ENCODE data around the gene ATF7. TPM values are rescaled to one million over a fixed set of nuclear protein-coding genes. Genes with fewer than 3 reads are reported as not detected.

Gene ATF7
- total RNA-seq, 5 donors from 2014 or later (not counting 1 experiment from before 2014, with no cell fraction given) = 18.9 to 29.6 (median 27.1) TPM

DNA sequence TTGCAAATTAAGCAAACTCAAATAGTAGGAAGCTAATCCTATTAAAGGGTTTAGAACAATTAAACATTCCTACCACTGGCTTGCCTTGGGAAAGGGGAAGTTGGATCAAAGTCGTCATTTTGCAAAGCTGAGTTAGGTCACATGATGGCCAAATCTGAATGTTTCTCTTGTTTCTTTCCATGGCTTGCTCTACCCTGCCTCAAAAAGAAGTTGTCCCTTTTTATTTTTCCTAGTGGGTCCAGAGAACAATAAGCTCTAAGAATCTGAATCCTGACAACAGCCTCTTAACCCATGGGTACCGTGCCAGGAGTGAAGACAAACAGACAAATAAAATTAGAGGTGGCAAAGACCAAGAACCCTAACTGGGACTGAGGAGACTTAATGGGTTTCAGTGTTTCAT lies 92.7 kb downstream of the ATF7 start:
- CTCF ChIA-PET = interaction anchor here in 1 of 2 donors (0.5 kb wide), 1 partner anchor 111 kb away, joined by 7 read pairs; no protein-coding TSS in a partner anchor
- Mint-ChIP-seq H3K4me3 (no peak overlapping the region), H3K27ac (no peak overlapping the region), H3K36me3 (peaks cover 47% of the 10 kb centered on the region), H3K4me1 (no peaks in the 10 kb centered on the region), H3K9me3 (no peaks in the 10 kb centered on the region), H3K27me3 (no peaks in the 10 kb centered on the region)
- H3K27me3 ChIP-seq (replicated peaks in 1 of 2; ENCODE audit: control insufficient read depth in 2 of 2, extremely low read depth in 1 of 2, insufficient read depth in 2 of 2, low read length in 1 of 2) = no peaks in the 10 kb centered on the region
- ATAC-seq (replicated peaks in 1 of 4) (no peak), DNase-seq (no peak)
- no peaks in the 10 kb centered on the region for H3K9me3 ChIP-seq
- H3K4me1 ChIP-seq (ENCODE audit: control insufficient read depth in 1 of 2, extremely low read depth in 1 of 2, insufficient read depth in 2 of 2, low read length in 2 of 2) = no peaks in the 10 kb centered on the region
- H3K36me3 ChIP-seq (ENCODE audit: control insufficient read depth in 2 of 2, extremely low read depth in 1 of 2, insufficient read depth in 1 of 2, low read length in 1 of 2) = peaks cover 16 to 80% of the 10 kb centered on the region in 2 donors
- no peak overlapping the region for H3K4me3 ChIP-seq (ENCODE audit: control insufficient read depth in 1 of 2, extremely low read depth in 1 of 2, low read length in 1 of 2)
- H3K27ac ChIP-seq (ENCODE audit: low read length) = no peak overlapping the region
- 83% methylated on average over 1 of the region's 2 CpGs for WGBS (ENCODE audit: insufficient coverage)
- POLR2A ChIA-PET = interaction anchor here in 1 of 2 donors (0.9 kb wide), 1 partner anchor 9 kb away, joined by 3 read pairs; no protein-coding TSS in a partner anchor

DNA sequence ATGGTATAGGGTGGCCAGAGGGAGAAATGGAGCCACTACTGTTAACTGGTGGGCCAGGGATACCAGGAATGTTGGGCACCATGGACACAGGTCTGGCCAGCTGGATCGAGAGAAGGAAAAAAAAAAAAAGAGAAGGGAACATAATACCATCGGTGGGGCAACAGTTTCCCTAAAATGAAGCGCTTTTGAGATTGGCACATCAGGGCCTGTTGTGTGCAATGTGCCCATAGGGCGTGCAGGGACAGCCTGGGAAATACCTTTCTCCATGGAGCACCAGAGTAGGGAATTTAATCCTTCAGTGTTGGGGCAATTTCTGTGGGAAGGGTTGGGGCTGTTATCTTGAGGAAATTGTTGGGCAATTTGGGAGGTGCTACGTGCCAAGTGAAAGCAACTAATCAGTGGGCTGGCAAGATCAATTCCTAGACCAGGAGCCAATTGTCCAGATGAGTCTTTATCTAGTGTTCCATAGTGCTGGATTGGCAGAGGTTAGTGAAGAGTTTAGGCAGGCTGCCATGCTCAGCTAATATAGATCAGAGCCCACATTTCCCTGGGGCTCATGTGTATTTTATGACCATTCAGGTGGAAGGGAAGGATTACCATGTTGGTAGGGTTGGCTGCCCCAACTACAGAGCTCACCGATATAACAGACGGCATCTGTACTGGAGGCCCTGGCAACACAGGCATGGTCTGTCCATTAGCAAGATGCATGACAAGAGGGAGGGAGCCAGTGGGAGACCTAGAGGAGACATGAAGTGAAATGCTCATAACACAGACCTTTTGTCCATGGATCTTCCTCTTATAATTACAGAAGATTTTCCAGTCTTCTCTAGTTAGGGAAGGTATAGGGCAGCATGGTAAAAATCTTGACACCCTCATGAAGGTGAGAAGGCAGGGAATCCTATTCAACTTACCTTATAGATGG lies 93.4 kb downstream of the ATF7 start:
- DNase-seq = no peak
- POLR2A ChIA-PET = interaction anchor here in 1 of 2 donors (0.9 kb wide), 1 partner anchor 10 kb away, joined by 3 read pairs; no protein-coding TSS in a partner anchor
- Mint-ChIP-seq H3K36me3 (peaks cover 47% of the 10 kb centered on the region), H3K27me3 (no peaks in the 10 kb centered on the region), H3K4me3 (no peak overlapping the region), H3K4me1 (no peaks in the 10 kb centered on the region), H3K27ac (no peak overlapping the region), H3K9me3 (no peaks in the 10 kb centered on the region)
- Histone ChIP-seq H3K36me3 (ENCODE audit: control insufficient read depth in 2 of 2, extremely low read depth in 1 of 2, insufficient read depth in 1 of 2, low read length in 1 of 2) (peaks cover 16 to 77% of the 10 kb centered on the region in 2 donors), H3K27ac (ENCODE audit: low read length) (no peak overlapping the region), H3K4me3 (ENCODE audit: control insufficient read depth in 1 of 2, extremely low read depth in 1 of 2, low read length in 1 of 2) (no peak overlapping the region), H3K27me3 (replicated peaks in 1 of 2; ENCODE audit: control insufficient read depth in 2 of 2, extremely low read depth in 1 of 2, insufficient read depth in 2 of 2, low read length in 1 of 2) (no peaks in the 10 kb centered on the region), H3K4me1 (ENCODE audit: control insufficient read depth in 1 of 2, extremely low read depth in 1 of 2, insufficient read depth in 2 of 2, low read length in 2 of 2) (no peaks in the 10 kb centered on the region), H3K9me3 (no peaks in the 10 kb centered on the region)
- 84% methylated on average over 5 of the region's 7 CpGs for WGBS (ENCODE audit: insufficient coverage)
- no peak for ATAC-seq (replicated peaks in 1 of 4)
- CTCF ChIA-PET = interaction anchor here (0.5 to 0.6 kb wide), 3 partner anchors 74 to 519 kb away, joined by 4 to 7 read pairs (median 4); no protein-coding TSS in a partner anchor

DNA sequence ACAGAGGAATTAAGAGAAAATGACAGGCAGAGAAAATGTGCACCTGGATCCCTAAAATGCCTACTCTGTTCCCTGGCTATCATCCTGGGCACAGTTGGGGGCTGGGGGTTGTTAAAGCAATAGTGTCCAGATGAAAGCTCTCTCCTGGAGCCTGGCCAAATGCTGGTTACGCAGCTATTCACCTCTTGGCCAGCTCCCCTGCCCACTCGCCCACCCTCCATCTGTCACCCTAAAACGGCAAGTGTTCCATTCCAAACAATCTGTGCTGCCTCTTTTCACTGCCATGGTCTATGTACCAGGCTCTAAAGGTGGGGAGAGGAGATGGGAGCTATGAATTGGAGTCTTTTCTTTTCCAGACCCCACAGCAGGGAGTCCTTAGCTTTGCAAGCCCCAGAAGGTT lies 94.2 kb downstream of the ATF7 start:
- Mint-ChIP-seq H3K4me1 (no peaks in the 10 kb centered on the region), H3K27me3 (no peaks in the 10 kb centered on the region), H3K9me3 (no peaks in the 10 kb centered on the region), H3K36me3 (peaks cover 43% of the 10 kb centered on the region), H3K27ac (no peak overlapping the region), H3K4me3 (no peak overlapping the region)
- Histone ChIP-seq H3K27me3 (replicated peaks in 1 of 2; ENCODE audit: control insufficient read depth in 2 of 2, extremely low read depth in 1 of 2, insufficient read depth in 2 of 2, low read length in 1 of 2) (no peaks in the 10 kb centered on the region), H3K27ac (ENCODE audit: low read length) (no peak overlapping the region), H3K4me1 (ENCODE audit: control insufficient read depth in 1 of 2, extremely low read depth in 1 of 2, insufficient read depth in 2 of 2, low read length in 2 of 2) (no peaks in the 10 kb centered on the region), H3K4me3 (ENCODE audit: control insufficient read depth in 1 of 2, extremely low read depth in 1 of 2, low read length in 1 of 2) (no peak overlapping the region), H3K36me3 (ENCODE audit: control insufficient read depth in 2 of 2, extremely low read depth in 1 of 2, insufficient read depth in 1 of 2, low read length in 1 of 2) (peaks cover 16 to 75% of the 10 kb centered on the region in 2 donors), H3K9me3 (no peaks in the 10 kb centered on the region)
- POLR2A ChIA-PET = no interaction called here
- ATAC-seq (replicated peaks in 1 of 4) (no peak), DNase-seq (no peak)
- CTCF ChIA-PET = interaction anchor here (0.6 to 0.8 kb wide), 2 partner anchors 144 to 518 kb away, joined by 3 to 4 read pairs; partner anchors contain the start of gene ATP5MC2 (in 1 of the 2)
- WGBS (ENCODE audit: insufficient coverage) = no CpG with 5 or more reads among the region's 3 CpGs

DNA sequence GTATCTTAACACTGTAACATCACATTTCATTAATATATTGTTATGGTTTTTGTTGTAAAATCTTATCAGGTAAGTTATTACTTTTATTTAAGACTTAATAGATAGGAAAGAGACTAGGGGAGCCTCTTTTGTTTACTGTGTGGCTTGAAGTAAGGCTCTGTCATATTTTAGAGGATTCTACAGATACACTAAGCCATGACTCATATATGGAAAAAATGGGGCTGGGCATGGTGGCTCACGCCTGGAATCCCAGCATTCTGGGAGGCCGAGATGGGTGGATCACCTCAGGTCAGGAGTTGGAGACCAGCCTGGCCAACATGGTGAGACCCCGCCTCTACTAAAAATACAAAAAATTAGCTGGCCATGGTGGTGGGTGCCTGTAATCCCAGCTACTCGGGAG lies 95.3 kb downstream of the ATF7 start:
- Mint-ChIP-seq H3K4me3 (no peak overlapping the region), H3K4me1 (no peaks in the 10 kb centered on the region), H3K9me3 (no peaks in the 10 kb centered on the region), H3K36me3 (peaks cover 44% of the 10 kb centered on the region), H3K27me3 (no peaks in the 10 kb centered on the region), H3K27ac (no peak overlapping the region)
- no peak for ATAC-seq (replicated peaks in 1 of 4)
- WGBS (ENCODE audit: insufficient coverage) = 80% methylated on average over 2 of the region's 4 CpGs
- no peak overlapping the region for H3K4me3 ChIP-seq (ENCODE audit: control insufficient read depth in 1 of 2, extremely low read depth in 1 of 2, low read length in 1 of 2)
- H3K27ac ChIP-seq (ENCODE audit: low read length) = no peak overlapping the region
- ChIA-PET CTCF (no interaction called here), POLR2A (no interaction called here)
- H3K27me3 ChIP-seq (replicated peaks in 1 of 2; ENCODE audit: control insufficient read depth in 2 of 2, extremely low read depth in 1 of 2, insufficient read depth in 2 of 2, low read length in 1 of 2) = no peaks in the 10 kb centered on the region
- no peaks in the 10 kb centered on the region for H3K9me3 ChIP-seq
- DNase-seq = no peak
- H3K36me3 ChIP-seq (ENCODE audit: control insufficient read depth in 2 of 2, extremely low read depth in 1 of 2, insufficient read depth in 1 of 2, low read length in 1 of 2) = peaks cover 8 to 65% of the 10 kb centered on the region in 2 donors
- H3K4me1 ChIP-seq (ENCODE audit: control insufficient read depth in 1 of 2, extremely low read depth in 1 of 2, insufficient read depth in 2 of 2, low read length in 2 of 2) = no peaks in the 10 kb centered on the region

DNA sequence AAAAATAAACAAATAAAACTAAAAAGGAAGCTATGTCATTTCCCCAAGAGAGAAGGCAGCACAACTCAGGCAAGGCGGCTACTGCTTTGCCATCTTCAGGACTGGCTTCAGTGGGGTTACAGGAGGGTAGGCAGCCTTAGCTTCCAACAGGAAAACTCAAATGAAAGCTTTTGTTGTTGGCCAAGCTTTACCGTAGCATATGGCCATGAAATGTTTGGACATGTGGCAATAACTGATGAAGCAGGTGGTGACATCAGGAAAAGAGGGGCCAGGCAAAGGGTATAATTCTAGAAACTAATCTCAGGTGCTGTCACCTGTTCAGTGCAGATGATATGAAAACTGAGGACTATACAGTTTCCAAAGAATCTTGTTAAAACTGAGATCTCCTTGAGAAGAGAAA lies 96.1 kb downstream of the ATF7 start:
- 91% methylated on average over 2 of the region's 2 CpGs for WGBS (ENCODE audit: insufficient coverage)
- POLR2A ChIA-PET = no interaction called here
- H3K9me3 ChIP-seq = no peaks in the 10 kb centered on the region
- no peaks in the 10 kb centered on the region for H3K27me3 Mint-ChIP-seq
- ATAC-seq (replicated peaks in 1 of 4) (no peak), DNase-seq (no peak)
- H3K4me3 Mint-ChIP-seq = no peak overlapping the region
- no peak overlapping the region for H3K27ac Mint-ChIP-seq
- H3K36me3 ChIP-seq (ENCODE audit: control insufficient read depth in 2 of 2, extremely low read depth in 1 of 2, insufficient read depth in 1 of 2, low read length in 1 of 2) = peaks cover 5 to 58% of the 10 kb centered on the region in 2 donors
- H3K4me3 ChIP-seq (ENCODE audit: control insufficient read depth in 1 of 2, extremely low read depth in 1 of 2, low read length in 1 of 2) = no peak overlapping the region
- no peaks in the 10 kb centered on the region for H3K4me1 ChIP-seq (ENCODE audit: control insufficient read depth in 1 of 2, extremely low read depth in 1 of 2, insufficient read depth in 2 of 2, low read length in 2 of 2)
- H3K9me3 Mint-ChIP-seq = no peaks in the 10 kb centered on the region
- H3K4me1 Mint-ChIP-seq = no peaks in the 10 kb centered on the region
- CTCF ChIA-PET = no interaction called here
- no peaks in the 10 kb centered on the region for H3K27me3 ChIP-seq (replicated peaks in 1 of 2; ENCODE audit: control insufficient read depth in 2 of 2, extremely low read depth in 1 of 2, insufficient read depth in 2 of 2, low read length in 1 of 2)
- H3K36me3 Mint-ChIP-seq = peaks cover 44% of the 10 kb centered on the region
- H3K27ac ChIP-seq (ENCODE audit: low read length) = no peak overlapping the region

DNA sequence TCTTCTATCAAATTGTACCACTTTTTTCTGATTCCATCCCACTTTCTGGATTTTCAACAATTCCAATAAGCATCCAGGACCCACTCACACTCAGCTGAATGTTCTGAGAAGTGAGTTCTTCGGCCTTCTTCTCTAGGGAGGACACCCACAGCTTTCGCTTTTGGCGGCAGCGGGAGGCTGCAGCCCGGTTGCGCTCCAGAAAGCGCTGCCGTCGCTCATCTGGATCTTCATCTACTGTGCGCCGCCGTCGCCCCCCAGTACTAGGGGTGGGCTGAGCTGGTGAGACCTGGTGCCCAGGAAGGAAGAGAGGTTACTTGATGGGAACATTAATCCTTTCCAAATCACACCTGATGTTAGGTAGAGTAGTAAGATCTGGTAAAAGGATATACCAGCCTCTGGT lies 101.7 kb downstream of the ATF7 start:
- Histone ChIP-seq H3K27ac (ENCODE audit: low read length) (no peak overlapping the region), H3K27me3 (replicated peaks in 1 of 2; ENCODE audit: control insufficient read depth in 2 of 2, extremely low read depth in 1 of 2, insufficient read depth in 2 of 2, low read length in 1 of 2) (no peaks in the 10 kb centered on the region), H3K4me1 (ENCODE audit: control insufficient read depth in 1 of 2, extremely low read depth in 1 of 2, insufficient read depth in 2 of 2, low read length in 2 of 2) (no peaks in the 10 kb centered on the region), H3K36me3 (ENCODE audit: control insufficient read depth in 2 of 2, extremely low read depth in 1 of 2, insufficient read depth in 1 of 2, low read length in 1 of 2) (peaks cover 3 to 54% of the 10 kb centered on the region in 2 donors), H3K9me3 (no peaks in the 10 kb centered on the region), H3K4me3 (ENCODE audit: control insufficient read depth in 1 of 2, extremely low read depth in 1 of 2, low read length in 1 of 2) (no peak overlapping the region)
- CTCF ChIA-PET = no interaction called here
- Mint-ChIP-seq H3K36me3 (peaks cover 52% of the 10 kb centered on the region), H3K4me3 (no peak overlapping the region), H3K27me3 (no peaks in the 10 kb centered on the region), H3K27ac (no peak overlapping the region), H3K9me3 (no peaks in the 10 kb centered on the region), H3K4me1 (no peaks in the 10 kb centered on the region)
- ATAC-seq (replicated peaks in 1 of 4) = no peak
- WGBS (ENCODE audit: insufficient coverage) = 100% methylated on average over 8 of the region's 13 CpGs
- POLR2A ChIA-PET = no interaction called here
- DNase-seq = no peak
